ENCODE data around the gene SP5. TPM values are rescaled to one million over a fixed set of nuclear protein-coding genes. Genes with fewer than 3 reads are reported as not detected.

The SP5 gene
- total and polyA plus RNA-seq, 9 of the 15 experiments (the other 6 are each of a cell fraction or from before 2014, with no cell fraction given): 0.03 to 1.7 (median 0.16) TPM; not detected in 1

- TF ChIP-seq, protein P1, sequence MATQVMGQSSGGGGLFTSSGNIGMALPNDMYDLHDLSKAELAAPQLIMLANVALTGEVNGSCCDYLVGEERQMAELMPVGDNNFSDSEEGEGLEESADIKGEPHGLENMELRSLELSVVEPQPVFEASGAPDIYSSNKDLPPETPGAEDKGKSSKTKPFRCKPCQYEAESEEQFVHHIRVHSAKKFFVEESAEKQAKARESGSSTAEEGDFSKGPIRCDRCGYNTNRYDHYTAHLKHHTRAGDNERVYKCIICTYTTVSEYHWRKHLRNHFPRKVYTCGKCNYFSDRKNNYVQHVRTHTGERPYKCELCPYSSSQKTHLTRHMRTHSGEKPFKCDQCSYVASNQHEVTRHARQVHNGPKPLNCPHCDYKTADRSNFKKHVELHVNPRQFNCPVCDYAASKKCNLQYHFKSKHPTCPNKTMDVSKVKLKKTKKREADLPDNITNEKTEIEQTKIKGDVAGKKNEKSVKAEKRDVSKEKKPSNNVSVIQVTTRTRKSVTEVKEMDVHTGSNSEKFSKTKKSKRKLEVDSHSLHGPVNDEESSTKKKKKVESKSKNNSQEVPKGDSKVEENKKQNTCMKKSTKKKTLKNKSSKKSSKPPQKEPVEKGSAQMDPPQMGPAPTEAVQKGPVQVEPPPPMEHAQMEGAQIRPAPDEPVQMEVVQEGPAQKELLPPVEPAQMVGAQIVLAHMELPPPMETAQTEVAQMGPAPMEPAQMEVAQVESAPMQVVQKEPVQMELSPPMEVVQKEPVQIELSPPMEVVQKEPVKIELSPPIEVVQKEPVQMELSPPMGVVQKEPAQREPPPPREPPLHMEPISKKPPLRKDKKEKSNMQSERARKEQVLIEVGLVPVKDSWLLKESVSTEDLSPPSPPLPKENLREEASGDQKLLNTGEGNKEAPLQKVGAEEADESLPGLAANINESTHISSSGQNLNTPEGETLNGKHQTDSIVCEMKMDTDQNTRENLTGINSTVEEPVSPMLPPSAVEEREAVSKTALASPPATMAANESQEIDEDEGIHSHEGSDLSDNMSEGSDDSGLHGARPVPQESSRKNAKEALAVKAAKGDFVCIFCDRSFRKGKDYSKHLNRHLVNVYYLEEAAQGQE (IDR thresholded peaks at IDR 0.05; ENCODE audit: borderline replicate concordance): 0 out of 2 replicates have a peak, but pooled peaks have one; percentile 18
- TF ChIP-seq, protein P1 (CRISPR knock-in tag; IDR thresholded peaks at IDR 0.05; ENCODE audit: low read depth): no peak
Measured at GRCh38 chr2:170736628-170737027, 21.5 kb downstream of the SP5 start (continued).

DNA sequence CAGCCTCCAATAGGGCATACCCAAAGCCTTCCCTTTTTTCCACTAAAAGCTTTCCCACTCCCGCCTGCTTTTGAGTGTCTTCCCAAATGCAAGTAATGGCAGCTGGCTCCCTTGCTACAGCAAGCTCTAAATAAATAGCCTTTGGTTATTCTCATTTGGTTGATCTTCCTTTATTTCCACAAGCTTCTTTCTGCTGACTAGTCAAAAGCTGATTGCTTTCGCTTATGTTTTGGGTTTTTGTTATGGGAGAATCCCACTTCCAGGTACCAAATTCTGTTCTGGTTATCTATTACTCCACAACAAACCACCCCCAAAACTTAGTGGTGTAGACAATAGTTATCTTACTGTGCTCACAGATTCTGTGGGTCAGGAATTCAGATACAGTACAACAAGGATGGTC, 22.3 kb downstream of the SP5 start:
- Histone ChIP-seq H4K20me1 (replicated peaks; ENCODE audit: control insufficient read depth, insufficient read depth, low read length) (no peaks in the 10 kb centered on the region), H3K27me3 (ENCODE audit: control insufficient read depth in 2 of 2, insufficient read depth in 2 of 2, low read length in 2 of 2) (no peaks in the 10 kb centered on the region), H2AFZ (ENCODE audit: low read depth, low read length) (no peak overlapping the region), H3K4me1 (replicated peaks in 1 of 2; ENCODE audit: control insufficient read depth in 2 of 2, insufficient read depth in 2 of 2, low read length in 2 of 2) (peaks cover 11 to 27% of the 10 kb centered on the region in 2 experiments; a peak in 4 of 5 replicates), H3K79me2 (ENCODE audit: control insufficient read depth, insufficient read depth, low read length) (no peaks in the 10 kb centered on the region), H3K4me2 (ENCODE audit: insufficient read depth, low read length) (no peak overlapping the region), H3K9me1 (ENCODE audit: control insufficient read depth, insufficient read depth, low read length) (no peaks in the 10 kb centered on the region), H3K9ac (ENCODE audit: insufficient read depth in 1 of 2, low read depth in 2 of 2, low read length in 2 of 2) (no peak overlapping the region), H3K36me3 (ENCODE audit: control insufficient read depth, insufficient read depth, low read length) (no peaks in the 10 kb centered on the region), H3K4me3 (no peak overlapping the region), H3K9me3 (replicated peaks; ENCODE audit: control insufficient read depth, insufficient read depth, low read depth, low read length) (0 out of 2 replicates have a peak, but pooled peaks cover 4% of the 10 kb centered on the region), H3K27ac (ENCODE audit: extremely low read depth, low read depth, low read length) (no peak overlapping the region)
- intact Hi-C loops (cut with micrococcal nuclease): no loop called here
- ChIA-PET CTCF (ENCODE audit: low intra/inter-chr PET ratio) (no interaction called here), POLR2A (interaction anchor here (0.9 to 1.8 kb wide), 3 partner anchors 16 to 52 kb away, joined by 3 to 4 read pairs (median 4); no protein-coding TSS in a partner anchor)
- no peak for DNase-seq (ENCODE audit: extremely low read depth in 1 of 4, low spot score in 3 of 4)
- in situ Hi-C loops (cut with MboI): no loop called here
- BruUV-seq (replicated peaks): no TSS peak
- FAIRE-seq: no peak
- 90% methylated on average over 2 of the region's 2 CpGs for WGBS (ENCODE audit: insufficient coverage, low coverage, missing lambda C conversion rate)
- no peak for ATAC-seq
- TF ChIP-seq PRMT5 (CRISPR knock-in tag; IDR thresholded peaks at IDR 0.05) (no peak), E4F1 (CRISPR knock-in tag; IDR thresholded peaks at IDR 0.05; ENCODE audit: borderline replicate concordance) (no peak), CBFA2T3 (IDR thresholded peaks at IDR 0.05) (no peak), C11orf30 (IDR thresholded peaks at IDR 0.05; ENCODE audit: low read depth) (peak; percentile 81), MAFG (tag; conservative IDR thresholded peaks at IDR 0.05) (peak; percentile 53; the same call in 1 of the 2 replicates), MAFK (IDR thresholded peaks at IDR 0.05; ENCODE audit: low read length) (peak; percentile 55), ZBTB34 (CRISPR knock-in tag; IDR thresholded peaks at IDR 0.05) (no peak), ZNF316 (IDR thresholded peaks at IDR 0.05) (peak; percentile 88)
